Breast epithelium (tissue), 4 donors: Measurements from ENCODE around the gene CDHR2. TPM values are rescaled to one million over a fixed set of nuclear protein-coding genes. Genes with fewer than 3 reads are reported as not detected.
A peak's percentile ranks its signal among the peaks of the same experiment; 100 is the strongest.

Source experiments
- DNase-seq, 2 donors: peaks; one replicate each; pipeline ENCODE4 v3.0.0-alpha.2; 2019; ENCODE audit warnings: low spot score in 2 of 2
- H3K27ac ChIP-seq, 2 donors: fragments of 200-600 bp; sonication (generic) in 1 of 2; one replicate each; pipeline ENCODE4 v1.5.1; 2016 to 2019; ENCODE audit warnings: mild to moderate bottlenecking in 1 of 2
- H3K27me3 ChIP-seq, 2 donors: fragments of 200-600 bp; sonication (generic) in 1 of 2; one replicate each; pipeline versions ENCODE4 v1.5.1 to v1.6.0; 2017 to 2019; ENCODE audit warnings: control low read depth in 1 of 2, mild to moderate bottlenecking in 1 of 2
- H3K36me3 ChIP-seq: fragments of 200-600 bp; one replicate; pipeline ENCODE4 v1.5.1; 2019
- H3K4me1 ChIP-seq, 2 donors: fragments of 200-600 bp; sonication (generic); one replicate each; pipeline ENCODE4 v1.5.1; 2016 to 2019; ENCODE audit warnings: control low read depth in 1 of 2
- H3K4me3 ChIP-seq, 3 donors: fragments of 200-600 bp; sonication (generic); 1 replicate in 2 of 3; 2 replicates in 1 of 3; pipeline ENCODE4 v1.5.1; 2016 to 2019; ENCODE audit warnings: mild to moderate bottlenecking in 3 of 3, moderate library complexity in 2 of 3
- H3K9me3 ChIP-seq, 2 donors: fragments of 200-600 bp; sonication (generic) in 1 of 2; one replicate each; pipeline ENCODE4 v1.5.1; 2016 to 2019; ENCODE audit warnings: control low read depth in 1 of 2
- CTCF ChIP-seq, 3 donors: fragments of 450-650 bp; IDR thresholded peaks; one replicate each; pipeline ENCODE4 v1.5.1; 2016 to 2017; ENCODE audit warnings: antibody characterized with exemption in 3 of 3, mild to moderate bottlenecking in 3 of 3, moderate library complexity in 3 of 3
- POLR2A ChIP-seq: fragments of 450-650 bp; IDR thresholded peaks from one replicate; pipeline ENCODE4 v1.6.1; 2016; ENCODE audit warnings: antibody characterized with exemption, mild to moderate bottlenecking, moderate library complexity
- POLR2AphosphoS5 ChIP-seq, 3 donors: sonication (generic); formaldehyde crosslinking; IDR thresholded peaks; one replicate each; pipeline ENCODE4 v1.6.1; 2017; ENCODE audit warnings: antibody characterized with exemption in 3 of 3
- intact Hi-C: fragments of 100-400 bp; cut with DNase I; formaldehyde crosslinking; loops from one replicate; pipeline ENCODE4 v1.15.1; 2023; ENCODE audit warnings: low total_unique reads
- total RNA-seq, 3 donors: library from RNA; depleted of rRNA; stranded (reverse); fragments of >200 nt; gene quantifications; one replicate each; pipeline ENCODE4 v1.1.0, GENCODE V29; 2016

The CDHR2 gene
- total RNA-seq, 3 donors from 2014 or later: 2.3 TPM; not detected in 2

GRCh38 chr5:176606032-176606431 is 56.9 kb downstream of the CDHR2 start:
- no peak for TF ChIP-seq POLR2AphosphoS5 (IDR thresholded peaks at IDR 0.05)
- no peak for TF ChIP-seq POLR2A
- TF ChIP-seq CTCF (IDR thresholded peaks at IDR 0.05): no peak
- no peak overlapping the region for H3K4me3 ChIP-seq
- peaks cover 0 to 4% of the 10 kb centered on the region in 2 donors for H3K4me1 ChIP-seq
- no peaks in the 10 kb centered on the region for H3K36me3 ChIP-seq
- intact Hi-C loops: no loop called here
- DNase-seq: no peak
- peaks cover 0 to 3% of the 10 kb centered on the region in 2 donors for H3K27me3 ChIP-seq
- H3K9me3 ChIP-seq: no peaks in the 10 kb centered on the region
- no peak overlapping the region for H3K27ac ChIP-seq

GRCh38 chr5:176606875-176607274 is 57.7 kb downstream of the CDHR2 start:
- intact Hi-C loops: no loop called here
- H3K4me1 ChIP-seq: peaks cover 0 to 4% of the 10 kb centered on the region in 2 donors
- H3K36me3 ChIP-seq: no peaks in the 10 kb centered on the region
- no peak overlapping the region for H3K4me3 ChIP-seq
- H3K27ac ChIP-seq: no peak overlapping the region
- no peaks in the 10 kb centered on the region for H3K9me3 ChIP-seq
- no peak for DNase-seq
- peaks cover 0 to 3% of the 10 kb centered on the region in 2 donors for H3K27me3 ChIP-seq
- TF ChIP-seq CTCF (IDR thresholded peaks at IDR 0.05) (no peak), POLR2A (no peak), POLR2AphosphoS5 (IDR thresholded peaks at IDR 0.05) (no peak)

GRCh38 chr5:176608142-176608705 is 59.1 kb downstream of the CDHR2 start:
- Histone ChIP-seq H3K4me3 (no peak overlapping the region), H3K27me3 (peaks cover 3 to 5% of the 10 kb centered on the region in 2 donors), H3K9me3 (no peaks in the 10 kb centered on the region), H3K36me3 (no peaks in the 10 kb centered on the region), H3K27ac (no peak overlapping the region), H3K4me1 (peaks cover 0 to 4% of the 10 kb centered on the region in 2 donors)
- DNase-seq: no peak
- intact Hi-C loops: no loop called here
- TF ChIP-seq POLR2AphosphoS5 (IDR thresholded peaks at IDR 0.05) (no peak), POLR2A (no peak), CTCF (IDR thresholded peaks at IDR 0.05) (no peak)

GRCh38 chr5:176608937-176609723 is 60.0 kb downstream of the CDHR2 start:
- TF ChIP-seq CTCF (IDR thresholded peaks at IDR 0.05) (no peak), POLR2AphosphoS5 (IDR thresholded peaks at IDR 0.05) (no peak), POLR2A (no peak)
- no peaks in the 10 kb centered on the region for H3K9me3 ChIP-seq
- H3K36me3 ChIP-seq: no peaks in the 10 kb centered on the region
- intact Hi-C loops: no loop called here
- H3K4me1 ChIP-seq: peaks cover 0 to 4% of the 10 kb centered on the region in 2 donors
- no peak for DNase-seq
- H3K27me3 ChIP-seq: peaks cover 3 to 5% of the 10 kb centered on the region in 2 donors
- no peak overlapping the region for H3K27ac ChIP-seq
- H3K4me3 ChIP-seq: peak overlapping the region; percentile 47 to 83 (median 62)

- Histone ChIP-seq H3K4me1 (peaks cover 0 to 4% of the 10 kb centered on the region in 2 donors), H3K36me3 (no peaks in the 10 kb centered on the region), H3K27me3 (peaks cover 3 to 8% of the 10 kb centered on the region in 2 donors), H3K27ac (no peak within 1 kb of the TSS), H3K4me3 (peak within 1 kb of the TSS; percentile 47 to 83 (median 62)), H3K9me3 (no peaks in the 10 kb centered on the region)
- TF ChIP-seq CTCF (IDR thresholded peaks at IDR 0.05) (peak in 1 of 3 donors; percentile 15), POLR2A (no peak), POLR2AphosphoS5 (IDR thresholded peaks at IDR 0.05) (no peak)
- DNase-seq: no peak
- intact Hi-C loops: no loop called here
These were observed 60.7 kb downstream of the CDHR2 start, which contains the start of gene GPRIN1 for GRCh38 chr5:176609724-176610434. Gene GPRIN1 (minus strand): TSS chr5:176610156. CDS start chr5:176599834, 10,322 bp downstream.
